Activated CD8-positive, alpha-beta memory T cell treated with anti-CD3 and anti-CD28 coated beads for 4 hours (primary cell): Measurements from ENCODE around the gene RNF186.
"Not testable (repeated sequence)": the region's sequence is repeated elsewhere in the genome, so short reads cannot be mapped to it uniquely, and the experiment has no call there.

Experiments used
- DNase-seq, 2 donors: peaks; one replicate each; pipeline ENCODE4 v3.0.0-alpha.2; 2020; ENCODE audit warnings: low read depth in 2 of 2

RNF186 gene

GRCh38 chr1:19793360-19794046 is 21.6 kb downstream of the RNF186 start:
- DNase-seq, result no peak

- no peak for DNase-seq
Measured at GRCh38 chr1:19792237-19793002, 22.7 kb downstream of the RNF186 start.

- not testable (repeated sequence) for DNase-seq
Measured at GRCh38 chr1:19790061-19790975, 24.8 kb downstream of the RNF186 start.

- DNase-seq, result no peak
Measured at GRCh38 chr1:19786988-19787423, 28.1 kb downstream of the RNF186 start.

DNA sequence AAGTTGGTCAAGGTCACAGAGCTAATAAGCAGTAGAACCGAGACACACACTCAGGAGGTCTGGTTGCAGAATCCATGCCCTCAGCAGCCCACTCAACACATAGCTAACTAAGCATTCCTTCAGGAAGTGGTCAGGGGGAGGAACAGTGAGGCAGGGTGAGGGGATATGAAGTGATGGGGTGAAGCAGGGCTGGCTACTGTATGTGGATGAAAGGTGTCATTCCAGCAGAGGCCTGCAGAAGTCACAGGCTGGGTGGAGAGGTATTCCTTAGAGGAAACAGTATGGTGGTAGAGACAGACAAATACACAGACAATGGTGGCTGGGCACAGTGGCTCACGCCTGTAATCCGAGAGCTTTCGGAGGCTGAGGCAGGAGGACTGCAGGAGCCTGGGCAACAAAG is 29.4 kb downstream of the RNF186 start:
- no peak for DNase-seq

DNA sequence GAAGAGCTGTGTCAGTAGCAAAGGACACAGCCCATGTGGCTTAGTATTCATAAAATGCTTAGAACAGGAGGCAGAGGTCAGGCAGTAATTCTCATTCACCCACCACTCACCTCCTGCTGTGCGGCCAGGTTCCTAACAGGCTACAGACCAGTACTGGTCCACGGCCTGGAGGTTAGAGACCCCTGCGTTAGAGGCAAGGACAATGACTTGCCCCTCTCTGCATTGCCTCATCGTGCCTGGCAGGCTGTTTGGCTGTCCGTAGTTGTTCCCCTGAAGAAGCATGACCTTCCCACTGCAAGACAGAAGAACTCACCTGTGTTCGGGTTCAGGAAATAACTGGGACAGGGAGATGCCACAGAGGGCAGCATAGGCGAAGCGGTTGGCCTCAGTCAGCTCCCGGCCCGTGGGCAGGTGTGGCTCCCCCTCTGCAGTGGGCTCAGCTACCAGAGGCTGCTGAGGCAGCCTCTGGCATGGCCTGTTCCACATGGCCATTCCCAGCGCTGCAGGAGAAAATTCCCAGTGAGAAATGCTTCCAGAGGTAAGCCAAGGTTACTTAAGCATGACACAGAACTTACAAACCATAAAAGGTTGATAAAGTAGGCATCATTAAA is 34.7 kb downstream of the RNF186 start:
- no peak for DNase-seq

DNA sequence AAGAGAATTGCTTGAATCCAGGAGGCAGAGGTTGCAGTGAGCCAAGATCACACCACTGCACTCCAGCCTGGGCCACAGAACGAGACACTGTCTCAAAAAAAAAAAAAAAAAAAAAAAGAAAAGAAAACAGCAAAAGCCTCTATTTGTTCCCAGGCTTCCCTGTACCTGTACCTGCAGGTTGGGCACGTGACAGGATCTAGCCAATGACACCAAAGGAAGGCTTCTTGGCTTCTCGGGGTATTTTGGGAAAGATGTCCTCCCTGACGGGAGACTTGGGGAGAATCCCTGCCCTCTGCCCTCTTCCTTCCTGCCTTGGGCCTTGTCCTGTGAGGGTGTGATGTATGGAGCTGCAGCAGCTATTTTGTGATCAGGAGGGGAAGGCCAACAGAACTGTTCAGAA is 38.1 kb downstream of the RNF186 start:
- no peak for DNase-seq

DNA sequence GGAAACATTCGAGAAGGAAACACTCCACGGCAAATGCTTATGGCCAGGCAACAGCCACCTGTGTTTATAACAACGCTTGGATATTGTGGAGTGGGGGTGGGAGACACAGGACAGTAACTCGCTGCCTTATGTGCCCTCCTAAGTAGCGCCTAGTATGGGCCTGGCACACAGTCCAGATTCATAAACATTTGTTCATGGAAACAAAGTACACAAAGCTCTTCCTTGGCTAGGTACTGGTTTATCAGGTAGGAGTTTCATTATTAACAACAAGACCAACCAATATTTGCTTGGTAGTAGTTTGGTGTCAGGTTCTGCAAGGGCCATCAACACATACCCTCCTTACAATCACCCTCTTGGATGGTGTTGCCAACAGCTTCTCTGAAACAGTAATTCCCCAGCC is 38.8 kb downstream of the RNF186 start:
- DNase-seq, result no peak

- no peak for DNase-seq
Measured at GRCh38 chr1:19775831-19776230, 39.3 kb downstream of the RNF186 start.

GRCh38 chr1:19775317-19775716 is 39.8 kb downstream of the RNF186 start:
- DNase-seq, result no peak

DNA sequence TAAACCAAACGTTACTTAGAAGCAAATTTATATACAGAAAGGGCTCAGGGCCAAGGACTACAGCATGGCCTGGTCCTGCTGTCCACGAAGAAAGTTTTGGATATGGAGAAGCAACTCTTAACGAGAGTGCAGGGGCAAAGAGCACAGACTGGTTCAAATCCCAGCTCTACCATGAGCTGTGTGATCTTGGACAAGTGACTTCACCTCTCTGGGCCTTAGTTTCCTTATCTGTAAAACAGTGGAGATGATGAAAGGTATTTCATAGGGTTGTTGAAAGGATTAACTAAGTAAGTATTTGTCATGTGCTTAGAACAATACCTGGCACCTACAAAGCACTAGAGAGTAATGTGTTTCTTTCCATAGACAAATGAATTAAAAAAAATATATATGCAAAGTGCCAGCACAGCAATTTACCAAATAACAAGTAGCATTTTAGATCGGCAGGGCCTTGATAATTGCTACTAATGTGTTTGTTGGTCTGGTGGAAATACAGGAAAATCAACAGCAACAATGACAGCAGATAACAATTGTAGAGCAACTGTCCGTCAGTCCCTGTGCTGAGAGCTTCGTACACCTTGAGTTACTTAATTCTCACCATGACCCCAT is 40.8 kb downstream of the RNF186 start:
- no peak for DNase-seq

DNA sequence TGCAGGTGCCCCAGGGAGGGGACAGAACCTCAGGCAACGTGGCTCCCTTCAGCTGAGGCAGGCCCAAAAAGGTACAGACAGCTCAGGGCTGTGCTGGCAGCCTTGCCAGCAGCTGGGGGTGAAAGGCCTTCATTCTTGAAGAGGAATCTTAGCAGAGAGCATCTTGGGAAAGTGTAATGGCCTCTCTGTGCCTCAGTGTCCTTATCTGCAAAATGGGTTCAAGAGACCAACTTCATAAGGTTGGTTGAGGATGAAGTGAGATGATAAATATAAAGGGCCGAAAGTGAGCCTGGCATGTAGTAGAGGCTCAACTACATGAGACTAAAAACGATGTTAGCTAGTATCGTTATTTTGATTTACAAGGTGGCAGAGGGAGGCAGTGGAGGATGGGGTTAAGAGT is 41.6 kb downstream of the RNF186 start:
- no peak for DNase-seq

DNA sequence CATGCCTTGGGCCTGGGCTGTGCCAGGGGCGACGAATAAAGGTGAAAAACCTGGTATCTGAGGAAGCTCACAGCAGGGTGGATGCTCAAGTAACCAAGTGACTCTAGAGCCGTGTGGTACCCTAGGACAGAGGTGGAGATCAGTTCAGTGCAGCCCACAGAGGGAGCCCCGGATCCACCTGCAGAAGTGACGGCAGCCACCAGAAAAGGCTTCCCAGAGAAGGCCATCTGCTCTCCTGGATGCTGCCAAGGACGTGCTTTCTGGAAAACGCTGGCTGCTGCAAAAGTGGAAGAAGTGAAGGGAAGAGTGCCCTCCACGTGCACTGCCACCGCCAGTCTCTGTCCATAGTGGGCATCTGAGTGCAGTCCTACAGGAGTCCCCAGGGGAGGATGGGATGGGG is 43.0 kb downstream of the RNF186 start:
- DNase-seq, result no peak

- no peak for DNase-seq
Measured at GRCh38 chr1:19771350-19771749, 43.7 kb downstream of the RNF186 start.

- DNase-seq, result no peak
Measured at GRCh38 chr1:19770436-19771190, 44.5 kb downstream of the RNF186 start.

DNA sequence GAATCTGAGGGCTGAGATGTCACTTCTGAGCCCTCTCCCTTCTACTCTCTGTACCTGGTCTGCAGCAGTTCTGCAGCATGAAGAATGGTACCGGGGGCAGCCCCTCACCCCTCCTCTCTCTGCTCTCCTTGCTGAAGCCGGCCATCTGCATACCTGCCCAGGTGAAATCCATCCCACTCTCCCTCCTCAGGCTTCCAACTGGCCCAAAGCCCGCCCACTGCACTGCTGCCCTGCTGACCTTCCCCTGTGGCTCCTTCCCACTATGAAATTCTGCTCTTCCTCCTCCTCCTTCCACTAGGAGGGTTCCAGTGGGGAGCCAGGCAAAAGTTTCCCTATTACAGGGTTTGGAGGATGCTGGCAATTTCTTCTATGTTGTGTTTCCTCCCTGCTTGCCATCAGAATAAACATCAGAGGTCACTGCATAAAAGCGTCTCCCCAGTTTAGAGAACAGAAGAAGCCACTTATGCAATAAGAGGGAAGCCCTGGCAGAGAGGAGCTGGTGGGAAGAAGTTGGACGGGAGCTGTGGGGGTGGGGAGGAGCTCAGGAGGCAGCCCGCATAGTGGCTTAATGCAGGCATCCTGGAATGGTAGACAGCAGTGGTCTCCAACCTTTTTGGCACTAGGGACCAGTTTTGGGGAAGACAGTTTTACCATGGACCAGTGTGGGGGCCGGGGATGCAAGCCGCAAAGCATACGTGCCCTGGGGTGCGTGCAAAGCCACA is 45.7 kb downstream of the RNF186 start:
- no peak for DNase-seq

- DNase-seq, result no peak
Measured at GRCh38 chr1:19768353-19769210, 46.5 kb downstream of the RNF186 start.

- DNase-seq, result no peak
Measured at GRCh38 chr1:19765623-19766022, 49.5 kb downstream of the RNF186 start.

DNA sequence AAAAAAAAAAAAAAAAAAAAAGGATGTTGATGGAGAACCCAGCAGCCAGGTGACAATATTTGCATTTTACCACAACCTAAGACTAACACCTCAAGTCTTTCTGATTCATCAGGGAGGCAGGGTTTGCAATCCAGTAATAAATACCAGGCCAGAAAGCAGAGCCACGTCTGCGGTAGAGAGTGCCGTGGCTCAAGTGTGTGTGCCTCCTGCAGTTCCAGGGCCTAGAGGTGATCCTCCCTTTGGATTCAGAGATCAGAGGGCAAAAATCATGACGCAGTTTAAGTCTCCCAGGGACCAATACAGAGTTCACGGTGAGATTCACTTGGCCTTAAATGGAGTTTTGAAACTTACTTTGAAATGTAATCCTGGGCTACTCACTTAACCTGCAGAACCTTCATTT is 50.2 kb downstream of the RNF186 start:
- DNase-seq, result no peak
